HL-60/S4 treated with retinoic acid at 250 ng/mL for 4 days and 3 days (cell line): ENCODE measurements around the gene BTG2.
"Not testable (repeated sequence)": the region's sequence is repeated elsewhere in the genome, so short reads cannot be mapped to it uniquely, and the experiment has no call there.

Experiments used
- in situ Hi-C: fragments of 300-500 bp; cut with MboI; formaldehyde crosslinking; loops from 2 replicates; pipeline ENCODE4 v1.7.0; 2022; ENCODE audit warnings: low sequenced_read_pairs

BTG2 gene

GRCh38 chr1:203311368-203312301, 6.3 kb downstream of the BTG2 start:
- in situ Hi-C loops = no loop called here

GRCh38 chr1:203314025-203314759, 8.9 kb downstream of the BTG2 start:
- in situ Hi-C loops = not testable (repeated sequence)

GRCh38 chr1:203316626-203317093, 11.3 kb downstream of the BTG2 start:
- in situ Hi-C loops = no loop called here

GRCh38 chr1:203317429-203318228, 12.3 kb downstream of the BTG2 start:
- in situ Hi-C loops = no loop called here

- in situ Hi-C loops = no loop called here
These were observed 12.9 kb downstream of the BTG2 start for GRCh38 chr1:203318229-203318517.

- in situ Hi-C loops = no loop called here
These were observed 15.4 kb downstream of the BTG2 start for GRCh38 chr1:203320591-203321272.

- in situ Hi-C loops = no loop called here
These were observed 16.1 kb downstream of the BTG2 start for GRCh38 chr1:203321273-203322052.

- in situ Hi-C loops = no loop called here
These were observed 17.3 kb downstream of the BTG2 start for GRCh38 chr1:203322500-203323179.

- in situ Hi-C loops = no loop called here
These were observed 18.3 kb downstream of the BTG2 start for GRCh38 chr1:203323587-203323986.

- in situ Hi-C loops = no loop called here
These were observed 19.0 kb downstream of the BTG2 start for GRCh38 chr1:203324105-203325025.

- in situ Hi-C loops = no loop called here
These were observed 19.7 kb downstream of the BTG2 start for GRCh38 chr1:203325026-203325417.

- in situ Hi-C loops = no loop called here
These were observed 20.2 kb downstream of the BTG2 start for GRCh38 chr1:203325418-203326091.

GRCh38 chr1:203326830-203327683, 21.7 kb downstream of the BTG2 start:
- in situ Hi-C loops = no loop called here

- in situ Hi-C loops = no loop called here
These were observed 22.6 kb downstream of the BTG2 start for GRCh38 chr1:203327684-203328457.

- in situ Hi-C loops = no loop called here
These were observed 23.4 kb downstream of the BTG2 start for GRCh38 chr1:203328714-203329122.

- in situ Hi-C loops = no loop called here
These were observed 25.9 kb downstream of the BTG2 start for GRCh38 chr1:203331224-203331623.
